ENCODE measurements around the gene MTHFD2L. TPM values are rescaled to one million over a fixed set of nuclear protein-coding genes. Genes with fewer than 3 reads are reported as not detected.

MTHFD2L gene
- total RNA-seq, 4 donors from 2014 or later, result 11.8 to 17.1 (median 14.9) TPM

DNA sequence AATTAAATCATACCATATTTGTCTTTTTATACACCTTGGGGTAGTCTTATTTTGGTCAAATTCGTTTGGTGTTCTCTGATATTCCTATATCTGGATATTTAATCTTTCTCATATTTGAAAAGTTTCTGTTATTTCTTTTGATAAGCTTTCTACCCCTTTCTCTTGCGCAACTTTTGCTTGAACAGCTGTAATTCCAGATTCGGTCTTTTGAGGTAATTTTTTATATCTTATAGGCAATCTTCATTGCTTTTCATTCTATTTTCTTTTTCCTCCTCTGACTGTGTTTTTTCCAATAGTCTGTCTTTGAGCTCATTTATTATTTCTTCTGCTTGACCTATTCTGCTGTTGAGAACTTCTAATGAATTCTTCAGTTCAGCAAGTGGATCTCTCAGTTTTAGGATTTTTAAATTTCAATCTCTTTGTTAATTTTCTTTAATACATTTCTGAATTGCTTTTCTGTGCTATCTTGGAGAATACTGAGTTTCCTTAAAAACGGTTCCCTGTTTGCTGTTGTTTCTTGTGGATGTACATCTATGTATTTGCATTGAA is 11.3 kb upstream of the MTHFD2L start:
- Histone ChIP-seq H3K27me3 (no peaks in the 10 kb centered on the region), H3K36me3 (no peaks in the 10 kb centered on the region), H3K27ac (no peak overlapping the region), H3K4me3 (no peak overlapping the region), H3K4me1 (no peaks in the 10 kb centered on the region), H3K9me3 (no peaks in the 10 kb centered on the region)
- TF ChIP-seq, protein P1, sequence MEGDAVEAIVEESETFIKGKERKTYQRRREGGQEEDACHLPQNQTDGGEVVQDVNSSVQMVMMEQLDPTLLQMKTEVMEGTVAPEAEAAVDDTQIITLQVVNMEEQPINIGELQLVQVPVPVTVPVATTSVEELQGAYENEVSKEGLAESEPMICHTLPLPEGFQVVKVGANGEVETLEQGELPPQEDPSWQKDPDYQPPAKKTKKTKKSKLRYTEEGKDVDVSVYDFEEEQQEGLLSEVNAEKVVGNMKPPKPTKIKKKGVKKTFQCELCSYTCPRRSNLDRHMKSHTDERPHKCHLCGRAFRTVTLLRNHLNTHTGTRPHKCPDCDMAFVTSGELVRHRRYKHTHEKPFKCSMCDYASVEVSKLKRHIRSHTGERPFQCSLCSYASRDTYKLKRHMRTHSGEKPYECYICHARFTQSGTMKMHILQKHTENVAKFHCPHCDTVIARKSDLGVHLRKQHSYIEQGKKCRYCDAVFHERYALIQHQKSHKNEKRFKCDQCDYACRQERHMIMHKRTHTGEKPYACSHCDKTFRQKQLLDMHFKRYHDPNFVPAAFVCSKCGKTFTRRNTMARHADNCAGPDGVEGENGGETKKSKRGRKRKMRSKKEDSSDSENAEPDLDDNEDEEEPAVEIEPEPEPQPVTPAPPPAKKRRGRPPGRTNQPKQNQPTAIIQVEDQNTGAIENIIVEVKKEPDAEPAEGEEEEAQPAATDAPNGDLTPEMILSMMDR (IDR thresholded peaks at IDR 0.05), result no peak
- no peak for TF ChIP-seq POLR2A (IDR thresholded peaks at IDR 0.05)
- DNase-seq, result no peak

DNA sequence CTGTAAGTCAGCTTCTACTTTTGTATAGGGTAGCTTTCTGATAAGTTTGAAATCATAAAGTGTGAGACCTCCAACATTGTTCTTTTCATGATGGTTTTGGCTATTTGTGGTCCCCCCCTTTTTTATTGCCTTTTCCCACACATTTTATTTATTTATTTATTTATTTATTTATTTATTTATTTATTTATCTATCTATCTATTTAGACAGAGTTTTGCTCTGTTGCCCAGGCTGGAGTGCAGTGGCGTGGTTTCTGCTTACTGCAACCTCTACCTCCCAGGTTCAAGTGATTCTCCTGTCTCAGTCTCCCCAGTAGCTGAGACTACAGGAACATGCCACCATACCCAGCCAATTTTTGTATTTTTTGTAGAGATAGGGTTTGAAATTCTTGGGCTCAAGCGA is 9.7 kb upstream of the MTHFD2L start:
- DNase-seq, result no peak
- Histone ChIP-seq H3K27me3 (no peaks in the 10 kb centered on the region), H3K4me1 (no peaks in the 10 kb centered on the region), H3K36me3 (no peaks in the 10 kb centered on the region), H3K9me3 (no peaks in the 10 kb centered on the region), H3K27ac (no peak overlapping the region), H3K4me3 (no peak overlapping the region)
- no peak for TF ChIP-seq POLR2A (IDR thresholded peaks at IDR 0.05)
- TF ChIP-seq, protein P1 (IDR thresholded peaks at IDR 0.05), result no peak

DNA sequence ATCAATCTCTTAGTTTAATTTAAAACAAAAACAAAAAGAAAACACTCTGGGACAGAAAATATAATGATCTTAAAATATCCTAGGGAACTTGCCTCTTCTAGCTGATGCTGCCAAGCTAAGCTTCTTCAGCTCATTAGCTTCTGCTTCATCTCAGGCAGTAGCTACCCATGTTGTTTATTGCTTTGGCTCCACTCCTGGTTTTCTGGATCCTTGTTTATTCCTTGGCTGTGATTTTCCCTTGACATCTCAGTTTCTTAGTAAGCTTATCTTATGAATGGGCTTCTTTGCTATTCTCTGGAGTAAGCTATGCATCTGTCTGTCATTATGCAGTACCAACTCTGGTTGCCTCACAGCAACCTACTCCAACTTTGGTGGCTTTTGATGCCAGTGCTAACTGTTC is 5.1 kb upstream of the MTHFD2L start:
- H3K27ac ChIP-seq, result no peak overlapping the region
- H3K27me3 ChIP-seq, result no peaks in the 10 kb centered on the region
- H3K9me3 ChIP-seq, result no peaks in the 10 kb centered on the region
- TF ChIP-seq, protein P1 (IDR thresholded peaks at IDR 0.05), result no peak
- TF ChIP-seq POLR2A (IDR thresholded peaks at IDR 0.05), result no peak
- H3K4me3 ChIP-seq, result no peak overlapping the region
- no peaks in the 10 kb centered on the region for H3K4me1 ChIP-seq
- DNase-seq, result no peak
- H3K36me3 ChIP-seq, result no peaks in the 10 kb centered on the region

DNA sequence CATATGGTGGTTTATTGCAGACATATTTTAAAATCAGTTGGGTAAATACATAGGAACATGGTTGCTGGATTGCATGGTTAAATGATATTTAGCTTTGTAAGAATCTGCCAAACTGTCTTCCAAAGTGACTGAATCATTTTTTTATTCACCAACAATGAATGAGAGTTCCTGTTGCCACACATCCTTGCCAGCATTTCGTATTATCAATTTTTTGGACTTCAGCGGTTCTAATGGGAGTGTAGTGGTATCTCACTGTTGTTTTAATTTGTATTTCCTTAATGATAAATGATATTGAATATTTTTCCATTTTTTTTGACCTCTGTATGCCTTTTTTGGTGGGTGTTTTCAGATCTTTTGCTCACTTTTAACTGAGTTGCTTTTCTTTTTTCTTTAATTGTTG is 1.4 kb upstream of the MTHFD2L start:
- TF ChIP-seq, protein P1 (IDR thresholded peaks at IDR 0.05), result no peak
- no peak for TF ChIP-seq POLR2A (IDR thresholded peaks at IDR 0.05)
- Histone ChIP-seq H3K4me3 (no peak overlapping the region), H3K27ac (no peak overlapping the region), H3K9me3 (no peaks in the 10 kb centered on the region), H3K36me3 (peaks cover 0 to 14% (median 0%) of the 10 kb centered on the region in 3 donors), H3K27me3 (no peaks in the 10 kb centered on the region), H3K4me1 (no peaks in the 10 kb centered on the region)
- DNase-seq, result no peak

DNA sequence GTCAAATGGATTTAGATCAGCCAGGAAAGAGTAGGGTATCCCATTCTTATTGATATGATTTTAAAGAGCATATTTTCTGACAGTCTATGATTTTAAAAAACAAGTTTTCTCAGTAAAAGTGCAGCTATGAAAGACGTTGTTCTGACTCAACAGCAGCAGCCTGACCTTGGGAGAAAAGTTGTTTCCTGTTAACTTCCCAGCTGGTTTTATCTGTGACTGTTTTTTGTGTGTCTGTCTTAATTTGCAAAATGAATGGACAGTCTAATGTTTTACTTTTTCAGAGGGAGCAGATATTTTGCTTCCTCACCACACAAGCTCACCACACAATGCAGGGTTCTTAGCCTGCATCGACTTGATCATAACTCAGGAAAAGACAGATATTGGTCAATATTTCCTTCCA is 764 bp upstream of the MTHFD2L start:
- Histone ChIP-seq H3K9me3 (no peaks in the 10 kb centered on the region), H3K4me3 (peak overlapping the region in 3 of 4 donors; percentile 71 to 93 (median 78)), H3K4me1 (no peaks in the 10 kb centered on the region), H3K27me3 (no peaks in the 10 kb centered on the region), H3K27ac (peak overlapping the region in 3 of 4 donors; percentile 85 to 97 (median 95)), H3K36me3 (peaks cover 0 to 16% (median 0%) of the 10 kb centered on the region in 3 donors)
- TF ChIP-seq POLR2A (IDR thresholded peaks at IDR 0.05), result no peak
- TF ChIP-seq, protein P1 (IDR thresholded peaks at IDR 0.05), result no peak
- no peak for DNase-seq
